GM23338 (cell line): ENCODE measurements around the gene NUDT16L1. TPM values are rescaled to one million over a fixed set of nuclear protein-coding genes. Genes with fewer than 3 reads are reported as not detected.
"Not testable (repeated sequence)": the region's sequence is repeated elsewhere in the genome, so short reads cannot be mapped to it uniquely, and the experiment has no call there.

Source experiments
- ATAC-seq: fragments of 200-7000 bp; cut with Tn5 transposase; 3 replicates; pipeline ENCODE4 v1.9.1; 2020
- DNase-seq: peaks from one replicate; pipeline ENCODE4 v3.0.0-alpha.2; 2015; ENCODE audit warnings: low spot score
- H2AFZ ChIP-seq: fragments of 200-600 bp; sonication (generic); 2 replicates; pipeline ENCODE4 v1.8.0; 2016; ENCODE audit warnings: antibody characterized with exemption, mild to moderate bottlenecking, moderate library complexity
- H3F3A ChIP-seq: fragments of 200-600 bp; sonication (generic); replicated peaks from 2 replicates; pipeline ENCODE4 v1.8.0; 2017; ENCODE audit warnings: antibody characterized with exemption, mixed run types, low read depth
- H3K27ac ChIP-seq: fragments of 200-600 bp; sonication (generic); 2 replicates; pipeline ENCODE4 v1.6.1; 2016; ENCODE audit warnings: low read depth
- H3K27me3 ChIP-seq: fragments of 200-600 bp; sonication (generic); 2 replicates; pipeline ENCODE4 v1.8.0; 2016; ENCODE audit warnings: mild to moderate bottlenecking, mixed run types, moderate library complexity; ENCODE audit not compliant: insufficient read depth
- H3K36me3 ChIP-seq: fragments of 200-600 bp; sonication (generic); 2 replicates; pipeline ENCODE4 v1.8.0; 2016; ENCODE audit warnings: mild to moderate bottlenecking; ENCODE audit not compliant: insufficient read depth
- H3K4me1 ChIP-seq: fragments of 200-600 bp; sonication (generic); 2 replicates; pipeline ENCODE4 v1.8.0; 2016; ENCODE audit warnings: mild to moderate bottlenecking, moderate library complexity; ENCODE audit not compliant: insufficient read depth
- H3K4me2 ChIP-seq: fragments of 200-600 bp; sonication (generic); 2 replicates; pipeline ENCODE4 v1.7.1; 2017; ENCODE audit warnings: mixed run types
- H3K4me3 ChIP-seq: fragments of 200-600 bp; sonication (generic); 2 replicates; pipeline ENCODE4 v1.6.1; 2016; ENCODE audit warnings: mixed run types
- H3K79me2 ChIP-seq: fragments of 200-600 bp; sonication (generic); replicated peaks from 2 replicates; pipeline ENCODE4 v1.8.0; 2017; ENCODE audit warnings: mild to moderate bottlenecking; ENCODE audit not compliant: insufficient read depth
- H3K9me2 ChIP-seq: fragments of 200-600 bp; sonication (generic); 2 replicates; pipeline ENCODE4 v1.8.0; 2017; ENCODE audit not compliant: insufficient read depth
- H4K20me1 ChIP-seq: fragments of 200-600 bp; sonication (generic); replicated peaks from 2 replicates; pipeline ENCODE4 v1.8.0; 2017; ENCODE audit warnings: mild to moderate bottlenecking; ENCODE audit not compliant: insufficient read depth
- H3K27ac Mint-ChIP-seq: 2 replicates; pipeline ENCODE4 v1.8.0; 2020; ENCODE audit warnings: inconsistent platforms, mild to moderate bottlenecking, moderate library complexity, mixed read lengths
- H3K27me3 Mint-ChIP-seq: 3 replicates; pipeline ENCODE4 v1.8.0; 2022; ENCODE audit warnings: low read depth, mild to moderate bottlenecking, moderate library complexity, mixed read lengths, inconsistent platforms; ENCODE audit not compliant: insufficient read depth, poor library complexity
- H3K36me3 Mint-ChIP-seq: 3 replicates; pipeline ENCODE4 v1.8.0; 2021; ENCODE audit warnings: low read depth, mild to moderate bottlenecking, inconsistent platforms, moderate library complexity, mixed read lengths
- H3K4me1 Mint-ChIP-seq: 3 replicates; pipeline ENCODE4 v1.8.0; 2020; ENCODE audit warnings: mild to moderate bottlenecking, inconsistent platforms, mixed read lengths
- H3K4me3 Mint-ChIP-seq: 3 replicates; pipeline ENCODE4 v1.8.0; 2021; ENCODE audit warnings: moderate library complexity, mild to moderate bottlenecking, inconsistent platforms, mixed read lengths
- H3K9me3 Mint-ChIP-seq: 3 replicates; pipeline ENCODE4 v1.8.0; 2020; ENCODE audit warnings: moderate library complexity, mild to moderate bottlenecking, inconsistent platforms, mixed read lengths
- CREB1 ChIP-seq: fragments of 250-450 bp; sonication (Bioruptor Pico); IDR thresholded peaks from 2 replicates; pipeline ENCODE4 v1.5.0; 2020; ENCODE audit warnings: low read depth, mild to moderate bottlenecking, moderate library complexity
- EZH2 ChIP-seq: fragments of 200-600 bp; sonication (generic); IDR thresholded peaks from one replicate; pipeline ENCODE4 v1.8.0; 2017; ENCODE audit warnings: antibody characterized with exemption, mild to moderate bottlenecking, low read depth; ENCODE audit not compliant: unreplicated experiment
- EZH2phosphoT487 ChIP-seq: fragments of 200-600 bp; sonication (generic); IDR thresholded peaks from one replicate; pipeline ENCODE4 v1.8.1; 2018; ENCODE audit warnings: antibody characterized with exemption; ENCODE audit not compliant: unreplicated experiment
- JUNB ChIP-seq: IDR thresholded peaks from one replicate; pipeline ENCODE4 v1.6.1; 2016; ENCODE audit warnings: antibody characterized with exemption; ENCODE audit not compliant: unreplicated experiment
- NANOG ChIP-seq: IDR thresholded peaks from 2 replicates; pipeline ENCODE4 v1.6.1; 2016; ENCODE audit warnings: antibody characterized with exemption, borderline replicate concordance
- POLR2AphosphoS5 ChIP-seq: IDR thresholded peaks from 2 replicates; pipeline ENCODE4 v1.6.1; 2016; ENCODE audit warnings: antibody characterized with exemption, low read depth
- STAT1 ChIP-seq: IDR thresholded peaks from one replicate; pipeline ENCODE4 v1.6.1; 2016; ENCODE audit warnings: antibody characterized with exemption; ENCODE audit not compliant: unreplicated experiment
- ZNF114 ChIP-seq: fragments of 250-450 bp; sonication (Bioruptor Pico); IDR thresholded peaks from 2 replicates; pipeline ENCODE4 v1.5.0; 2020; ENCODE audit warnings: mild to moderate bottlenecking, moderate library complexity
- ZNF331 ChIP-seq: fragments of 250-450 bp; sonication (Bioruptor Pico); IDR thresholded peaks from 2 replicates; pipeline ENCODE4 v1.5.0; 2020; ENCODE audit warnings: low read depth, mild to moderate bottlenecking, moderate library complexity
- polyA plus RNA-seq: library from polyadenylated mRNA; unstranded; fragments of >200 nt; fragmentation: Nextera tagmentation; extraction: Ambion mirVana; gene quantifications from 2 replicates; pipeline ENCODE4 v1.2.1, GENCODE V29; 2016
- total RNA-seq: library from RNA; depleted of rRNA; stranded (reverse); fragments of >200 nt; shearing (Covaris generic); gene quantifications from 2 replicates; pipeline ENCODE4 v1.2.3, GENCODE V29; 2014
- TF ChIP-seq, protein P1 (sequence below), 2 experiments: fragments of 200-600 bp in 1 of 2; sonication (generic) in 1 of 2; conservative IDR thresholded peaks; 2 replicates each; pipeline versions ENCODE4 v1.5.1 to v1.6.1; 2016 to 2017; ENCODE audit warnings: antibody characterized with exemption in 2 of 2, low read depth in 2 of 2, mild to moderate bottlenecking in 2 of 2, moderate library complexity in 1 of 2
- TF ChIP-seq, protein P2 (sequence below): IDR thresholded peaks from 2 replicates; pipeline ENCODE4 v1.6.1; 2016; ENCODE audit warnings: antibody characterized with exemption

Gene NUDT16L1
- total and polyA plus RNA-seq, 2 experiments from 2014 or later: 37.1 to 80.4 TPM

DNA sequence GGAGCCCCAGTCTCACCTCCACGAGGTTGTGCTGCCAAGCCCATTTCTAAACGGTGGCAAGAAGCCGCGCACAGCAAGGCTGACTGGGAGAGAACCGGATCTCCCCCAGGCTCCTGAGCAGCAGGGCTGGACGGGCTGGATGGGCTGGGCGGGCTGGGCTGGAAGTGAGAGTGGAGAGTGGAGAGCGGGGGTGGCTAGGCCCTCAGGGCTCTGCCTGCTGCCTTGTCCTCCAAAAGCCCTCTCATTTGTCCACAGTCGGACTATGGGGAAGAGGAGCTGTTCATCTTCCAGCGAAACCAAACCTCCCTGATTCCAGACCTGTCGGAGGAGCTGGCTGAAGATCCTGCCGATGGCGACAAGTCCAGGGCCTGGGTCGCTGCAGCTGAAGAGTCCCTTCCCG is 44.2 kb downstream of the NUDT16L1 start (continued):
- no peak for TF ChIP-seq CREB1 (CRISPR knock-in tag)
- no peak for TF ChIP-seq EZH2
- TF ChIP-seq JUNB: no peak
- TF ChIP-seq ZNF114: no peak

DNA sequence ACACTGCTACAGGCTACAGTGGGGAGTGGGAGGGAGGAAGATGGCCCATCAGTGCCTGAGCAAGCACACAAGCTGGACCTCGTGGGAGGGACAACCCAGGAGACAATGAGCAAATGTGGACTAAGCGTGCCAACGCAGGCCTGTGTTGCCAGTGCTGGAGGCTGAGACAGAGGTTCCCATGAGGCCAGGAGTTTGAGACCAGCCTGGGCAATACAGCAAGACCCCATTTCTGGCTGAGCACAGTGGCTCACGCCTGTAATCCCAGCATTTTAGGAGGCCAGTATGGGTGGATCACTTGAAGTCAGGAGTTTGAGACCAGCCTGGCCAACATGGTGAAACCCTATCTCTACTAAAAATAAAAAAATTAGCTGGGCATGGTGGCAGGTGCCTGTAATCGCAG is 45.0 kb downstream of the NUDT16L1 start:
- Mint-ChIP-seq H3K4me1 (peaks cover 14% of the 10 kb centered on the region), H3K27me3 (peaks cover 24% of the 10 kb centered on the region)
- not testable (repeated sequence) for H3K9me2 ChIP-seq, H4K20me1 ChIP-seq, H3K4me3 Mint-ChIP-seq, H2AFZ ChIP-seq, H3K4me3 ChIP-seq, H3K27ac ChIP-seq, H3K27ac Mint-ChIP-seq, H3K9me3 Mint-ChIP-seq, H3K27me3 ChIP-seq, ATAC-seq, DNase-seq, H3K79me2 ChIP-seq, H3K4me2 ChIP-seq, H3F3A ChIP-seq, H3K36me3 ChIP-seq, H3K36me3 Mint-ChIP-seq
- peaks cover 13% of the 10 kb centered on the region; the same call in 1 of the 2 replicates for H3K4me1 ChIP-seq

DNA sequence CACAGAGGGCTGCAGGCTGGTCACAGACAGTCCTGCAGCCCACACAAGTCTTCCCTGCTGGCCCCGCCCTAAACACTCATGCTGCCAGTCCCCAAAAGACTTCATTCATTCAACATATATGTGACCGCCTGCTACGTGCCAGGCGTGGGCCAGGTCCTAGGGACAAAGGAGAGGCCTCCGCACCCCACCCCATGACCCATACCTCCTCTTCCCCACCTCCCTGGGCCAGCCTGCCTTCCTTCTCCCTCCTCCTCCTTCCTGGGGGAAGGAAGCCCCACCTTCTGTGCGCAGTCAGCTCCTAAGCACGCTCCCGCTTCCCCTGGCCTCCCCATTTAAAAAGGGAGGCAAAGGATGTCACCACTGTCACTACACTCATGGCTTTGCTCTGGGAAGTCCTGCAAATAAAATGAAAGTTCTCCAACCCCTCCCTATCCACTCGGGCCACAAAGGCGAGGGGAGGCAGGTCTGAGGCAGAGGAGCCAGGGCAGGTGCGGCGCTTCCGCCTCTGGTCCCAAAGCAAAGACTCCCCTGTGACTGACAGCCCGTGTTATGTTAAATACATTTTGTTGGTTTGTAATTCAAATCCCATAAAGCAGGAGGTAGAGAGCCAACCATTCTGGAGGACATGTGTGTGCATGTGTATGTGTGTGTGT is 50.0 kb downstream of the NUDT16L1 start:
- peaks cover 20% of the 10 kb centered on the region for H3K4me1 Mint-ChIP-seq
- Histone ChIP-seq H3K79me2 (no peaks in the 10 kb centered on the region), H3K27me3 (no peaks in the 10 kb centered on the region), H3K9me2 (no peaks in the 10 kb centered on the region), H3K27ac (no peak overlapping the region), H3K4me3 (peak overlapping the region; percentile 49; the same call in 1 of the 2 replicates), H3K4me2 (peak overlapping the region; percentile 75), H3K36me3 (no peaks in the 10 kb centered on the region), H3K4me1 (peaks cover 14% of the 10 kb centered on the region), H3F3A (peaks cover 3% of the 10 kb centered on the region; the same call in 1 of the 2 replicates), H2AFZ (peak overlapping the region; percentile 85), H4K20me1 (no peaks in the 10 kb centered on the region; the same call in 1 of the 2 replicates)
- peaks cover 16% of the 10 kb centered on the region for H3K27me3 Mint-ChIP-seq
- DNase-seq: peak; percentile 43
- no peaks in the 10 kb centered on the region for H3K36me3 Mint-ChIP-seq
- H3K4me3 Mint-ChIP-seq: peak overlapping the region; percentile 52
- 0 out of 2 replicates have a peak overlapping the region, but pooled peaks have one; percentile 59 for H3K27ac Mint-ChIP-seq
- H3K9me3 Mint-ChIP-seq: no peaks in the 10 kb centered on the region
- ATAC-seq: peak; percentile 36
- TF ChIP-seq EZH2: no peak
- no peak for TF ChIP-seq EZH2phosphoT487
- no peak for TF ChIP-seq STAT1
- TF ChIP-seq CREB1 (CRISPR knock-in tag): no peak
- no peak for TF ChIP-seq JUNB
- TF ChIP-seq, protein P1, sequence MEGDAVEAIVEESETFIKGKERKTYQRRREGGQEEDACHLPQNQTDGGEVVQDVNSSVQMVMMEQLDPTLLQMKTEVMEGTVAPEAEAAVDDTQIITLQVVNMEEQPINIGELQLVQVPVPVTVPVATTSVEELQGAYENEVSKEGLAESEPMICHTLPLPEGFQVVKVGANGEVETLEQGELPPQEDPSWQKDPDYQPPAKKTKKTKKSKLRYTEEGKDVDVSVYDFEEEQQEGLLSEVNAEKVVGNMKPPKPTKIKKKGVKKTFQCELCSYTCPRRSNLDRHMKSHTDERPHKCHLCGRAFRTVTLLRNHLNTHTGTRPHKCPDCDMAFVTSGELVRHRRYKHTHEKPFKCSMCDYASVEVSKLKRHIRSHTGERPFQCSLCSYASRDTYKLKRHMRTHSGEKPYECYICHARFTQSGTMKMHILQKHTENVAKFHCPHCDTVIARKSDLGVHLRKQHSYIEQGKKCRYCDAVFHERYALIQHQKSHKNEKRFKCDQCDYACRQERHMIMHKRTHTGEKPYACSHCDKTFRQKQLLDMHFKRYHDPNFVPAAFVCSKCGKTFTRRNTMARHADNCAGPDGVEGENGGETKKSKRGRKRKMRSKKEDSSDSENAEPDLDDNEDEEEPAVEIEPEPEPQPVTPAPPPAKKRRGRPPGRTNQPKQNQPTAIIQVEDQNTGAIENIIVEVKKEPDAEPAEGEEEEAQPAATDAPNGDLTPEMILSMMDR (conservative IDR thresholded peaks at IDR 0.05; ENCODE audit: low read depth in 2 of 2): no peak
- no peak for TF ChIP-seq ZNF331 (CRISPR knock-in tag)
- no peak for TF ChIP-seq POLR2AphosphoS5
- TF ChIP-seq, protein P2, sequence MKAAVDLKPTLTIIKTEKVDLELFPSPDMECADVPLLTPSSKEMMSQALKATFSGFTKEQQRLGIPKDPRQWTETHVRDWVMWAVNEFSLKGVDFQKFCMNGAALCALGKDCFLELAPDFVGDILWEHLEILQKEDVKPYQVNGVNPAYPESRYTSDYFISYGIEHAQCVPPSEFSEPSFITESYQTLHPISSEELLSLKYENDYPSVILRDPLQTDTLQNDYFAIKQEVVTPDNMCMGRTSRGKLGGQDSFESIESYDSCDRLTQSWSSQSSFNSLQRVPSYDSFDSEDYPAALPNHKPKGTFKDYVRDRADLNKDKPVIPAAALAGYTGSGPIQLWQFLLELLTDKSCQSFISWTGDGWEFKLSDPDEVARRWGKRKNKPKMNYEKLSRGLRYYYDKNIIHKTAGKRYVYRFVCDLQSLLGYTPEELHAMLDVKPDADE: no peak
- no peak for TF ChIP-seq NANOG
- no peak for TF ChIP-seq ZNF114
